GM18858 (cell line): ENCODE data around the gene NUDT4.
"Not testable (repeated sequence)": the region's sequence is repeated elsewhere in the genome, so short reads cannot be mapped to it uniquely, and the experiment has no call there.

Source experiments
- ATAC-seq: cut with Tn5 transposase; IDR thresholded peaks from one replicate; pipeline ENCODE4 v1.9.1; 2021; ENCODE audit not compliant: unreplicated experiment

The NUDT4 gene

DNA sequence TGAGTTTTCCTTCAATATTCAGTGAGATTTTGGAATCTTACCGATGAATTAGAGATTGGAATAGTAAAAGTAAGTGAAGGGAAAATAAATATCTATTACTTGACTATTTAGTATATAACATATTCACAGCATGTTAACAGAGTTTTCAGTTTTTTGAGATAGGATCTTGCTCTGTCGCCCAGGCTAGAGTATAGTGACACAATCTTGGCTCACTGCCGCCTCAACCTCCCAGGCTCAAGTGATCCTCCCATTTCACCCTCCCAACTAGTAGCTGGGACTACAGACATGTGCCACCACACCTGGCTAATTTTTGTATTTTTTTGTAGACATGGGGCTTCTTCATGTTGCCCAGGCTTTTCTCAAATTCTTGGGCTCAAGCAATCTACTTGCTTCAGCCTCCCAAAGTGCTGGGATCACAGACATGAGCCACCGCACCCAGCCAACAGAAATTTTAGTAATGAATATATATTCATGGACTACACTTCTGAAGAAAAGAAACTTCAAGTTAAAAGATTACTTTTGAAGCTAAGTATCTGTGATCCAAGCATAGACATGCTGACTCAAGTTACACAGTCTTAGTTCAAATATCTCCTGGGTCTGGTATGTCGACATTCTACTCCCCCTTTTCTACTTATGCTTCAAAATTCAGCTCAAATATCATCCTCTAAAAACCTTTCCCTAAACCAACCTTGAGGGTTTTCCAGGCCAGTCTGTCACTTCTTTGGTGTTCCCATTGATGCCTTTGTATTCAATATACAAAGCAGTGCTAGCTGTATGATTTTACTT is 50.2 kb downstream of the NUDT4 start:
- ATAC-seq, result no peak

DNA sequence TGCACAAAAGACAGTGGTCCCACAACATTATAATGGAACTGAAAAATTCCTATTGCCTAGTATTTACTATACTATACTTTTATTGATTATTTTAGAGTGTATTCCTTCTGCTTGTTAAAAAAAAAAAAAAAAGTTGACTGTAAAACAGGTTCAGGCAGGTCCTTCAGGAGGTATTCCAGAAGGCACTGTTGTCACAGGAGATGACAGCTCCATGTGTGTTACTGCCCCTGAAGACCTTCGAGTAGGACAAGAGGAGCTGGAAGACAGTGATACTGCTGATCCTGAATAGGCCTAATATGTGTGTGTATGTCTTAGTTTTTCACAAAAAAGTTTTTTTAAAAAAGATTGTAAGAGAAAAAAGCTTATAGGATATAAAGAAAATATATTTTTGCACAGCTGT is 51.7 kb downstream of the NUDT4 start:
- no peak for ATAC-seq

DNA sequence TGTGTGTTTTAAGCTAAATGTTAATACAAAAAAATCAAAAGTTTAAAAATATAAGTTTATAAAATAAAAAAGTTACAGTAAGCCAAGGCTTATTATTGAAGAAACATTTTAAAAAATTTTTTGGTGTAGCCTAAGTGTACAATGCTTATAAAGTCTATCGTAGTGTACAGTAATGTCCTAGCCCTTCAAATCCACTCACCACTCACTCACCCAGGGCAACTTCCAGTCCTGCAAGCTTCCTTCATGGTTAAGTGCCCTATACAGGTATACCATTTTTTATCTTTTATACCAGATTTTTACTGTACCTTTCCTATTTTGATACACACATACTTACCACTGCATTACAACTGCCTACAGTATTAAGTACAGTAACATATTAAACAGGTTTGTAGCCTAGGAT is 52.1 kb downstream of the NUDT4 start:
- no peak for ATAC-seq

DNA sequence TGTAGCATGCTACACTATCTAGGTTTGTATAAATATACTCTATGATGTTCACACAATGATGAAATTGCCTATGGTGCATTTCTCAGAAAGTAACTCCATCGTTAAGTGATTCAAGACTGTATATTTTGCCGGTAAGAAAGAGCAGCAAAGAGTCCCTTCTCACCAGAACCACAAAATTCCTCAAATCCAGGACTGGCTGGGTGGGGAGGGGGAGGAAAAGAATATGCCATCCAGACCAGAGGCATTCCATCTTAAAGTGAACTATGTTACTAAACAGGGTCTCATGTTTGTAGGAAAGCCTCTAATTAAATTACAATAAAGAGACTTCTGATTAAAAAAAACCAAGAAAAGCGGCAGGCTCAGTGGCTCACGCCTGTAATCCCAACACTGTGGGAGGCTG is 52.6 kb downstream of the NUDT4 start:
- ATAC-seq, result no peak

DNA sequence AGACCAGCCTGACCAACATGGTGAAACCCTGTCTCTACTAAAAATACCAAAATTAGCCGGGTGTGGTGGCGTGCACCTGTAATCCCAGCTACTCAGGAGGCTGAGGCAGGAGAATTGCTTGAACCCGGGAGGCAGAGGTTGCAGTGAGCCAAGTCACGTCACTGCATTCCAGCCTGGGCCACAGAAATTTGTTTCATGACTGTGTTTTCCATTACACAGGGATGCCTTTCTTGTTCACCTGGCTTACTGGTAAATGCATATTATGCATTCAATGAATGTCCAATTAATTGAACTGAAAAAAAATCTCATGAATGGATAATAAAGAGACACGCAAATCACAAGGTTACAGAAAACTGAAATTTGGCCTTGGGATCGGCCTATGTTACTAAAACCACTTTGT is 54.3 kb downstream of the NUDT4 start:
- ATAC-seq, result not testable (repeated sequence)

DNA sequence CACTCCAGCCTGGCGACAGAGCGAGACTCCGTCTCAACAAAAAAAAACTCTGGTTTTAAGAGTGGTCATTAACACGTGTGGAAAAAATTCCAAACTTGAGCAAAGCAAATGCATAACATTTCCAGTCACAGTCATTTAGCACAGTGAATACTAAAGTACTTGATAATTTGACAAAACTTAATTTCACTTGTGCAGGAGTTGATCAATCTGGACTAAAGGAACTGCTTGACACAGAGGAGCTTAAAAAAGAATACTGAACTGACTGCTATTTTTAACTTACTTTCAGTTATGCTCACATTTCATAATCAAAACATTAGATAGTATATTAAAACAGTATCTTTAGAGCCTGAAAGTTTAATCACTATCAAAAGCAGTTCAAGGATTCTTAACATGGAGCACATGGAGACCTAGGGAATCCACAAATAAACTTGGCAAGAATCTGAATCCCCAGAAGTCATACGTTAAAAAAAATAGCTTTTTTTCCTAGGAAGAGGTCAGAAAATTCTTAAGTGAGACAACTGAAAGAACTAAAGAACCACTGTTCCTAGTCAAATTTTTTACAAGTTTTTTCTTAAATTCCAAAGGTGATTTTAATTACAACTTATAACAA is 56.6 kb downstream of the NUDT4 start:
- ATAC-seq, result no peak

DNA sequence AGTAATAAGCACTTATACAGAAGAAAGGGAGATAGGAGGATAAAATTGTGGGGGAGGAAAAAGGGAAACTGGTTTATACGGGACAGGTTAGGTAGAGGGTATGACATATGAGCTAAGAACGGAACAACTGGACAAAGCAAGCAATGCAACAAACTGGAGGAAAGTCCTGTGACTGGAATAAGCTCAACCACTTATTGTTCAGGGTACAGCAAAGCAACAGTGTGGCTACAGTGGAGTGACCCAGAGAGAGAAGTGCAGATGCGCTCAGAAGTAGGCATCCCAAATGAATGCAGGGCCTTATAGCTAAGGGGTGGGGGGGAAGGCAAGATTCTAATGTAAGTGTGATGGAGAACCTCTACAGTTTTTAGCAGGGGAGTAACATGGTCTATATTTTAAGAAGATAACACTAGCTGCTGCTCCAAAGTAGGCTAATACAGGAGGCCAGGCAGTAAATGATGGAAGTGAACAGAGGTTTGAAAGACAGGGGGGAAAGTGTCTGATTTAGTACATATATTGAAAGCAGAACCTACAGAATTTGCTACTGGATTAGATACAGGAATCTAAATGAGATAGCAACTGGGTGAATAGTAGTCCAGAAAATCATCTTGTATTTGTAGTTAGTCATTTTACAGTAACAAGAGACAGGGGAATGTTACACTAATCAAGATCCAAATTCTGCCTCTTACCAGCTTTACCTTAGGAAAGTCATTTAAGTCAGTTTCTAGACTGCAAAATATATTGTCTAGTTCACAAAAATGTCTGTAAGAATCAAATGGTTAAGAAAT is 60.7 kb downstream of the NUDT4 start:
- ATAC-seq, result no peak

DNA sequence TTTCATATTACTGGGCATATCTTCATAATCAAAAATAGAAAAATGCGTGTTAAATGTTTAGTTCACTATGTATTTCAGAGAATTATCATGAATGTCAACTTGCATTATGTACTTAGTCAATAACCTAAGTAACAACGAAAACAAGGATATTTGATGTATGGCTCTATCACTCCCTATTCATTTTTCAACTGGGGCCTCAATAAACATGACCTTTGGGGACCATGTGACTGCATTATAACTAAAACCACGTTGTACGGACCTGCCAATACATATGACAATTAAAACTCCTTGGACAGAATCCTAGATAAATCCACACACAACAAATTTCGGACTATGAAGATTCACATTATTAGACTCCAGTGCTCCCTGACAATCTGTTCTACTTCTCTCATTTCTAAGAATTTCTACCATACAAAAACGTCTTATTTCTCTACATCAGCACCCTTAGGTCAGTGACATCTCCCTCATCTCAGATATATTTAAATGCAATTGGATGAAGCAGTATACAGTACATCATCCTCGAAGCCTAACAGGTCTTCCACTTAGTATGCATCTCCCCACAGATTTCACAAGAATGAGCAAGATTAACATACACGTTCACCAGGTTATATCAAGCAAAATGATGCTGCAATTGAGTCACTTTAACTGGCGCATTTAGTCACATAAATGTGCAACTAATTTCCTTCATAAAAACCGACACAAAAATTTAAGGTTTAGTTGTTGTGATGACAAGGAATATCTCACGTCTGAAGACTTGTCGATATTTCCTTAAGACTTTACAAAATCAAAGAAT is 62.5 kb downstream of the NUDT4 start:
- ATAC-seq, result no peak

DNA sequence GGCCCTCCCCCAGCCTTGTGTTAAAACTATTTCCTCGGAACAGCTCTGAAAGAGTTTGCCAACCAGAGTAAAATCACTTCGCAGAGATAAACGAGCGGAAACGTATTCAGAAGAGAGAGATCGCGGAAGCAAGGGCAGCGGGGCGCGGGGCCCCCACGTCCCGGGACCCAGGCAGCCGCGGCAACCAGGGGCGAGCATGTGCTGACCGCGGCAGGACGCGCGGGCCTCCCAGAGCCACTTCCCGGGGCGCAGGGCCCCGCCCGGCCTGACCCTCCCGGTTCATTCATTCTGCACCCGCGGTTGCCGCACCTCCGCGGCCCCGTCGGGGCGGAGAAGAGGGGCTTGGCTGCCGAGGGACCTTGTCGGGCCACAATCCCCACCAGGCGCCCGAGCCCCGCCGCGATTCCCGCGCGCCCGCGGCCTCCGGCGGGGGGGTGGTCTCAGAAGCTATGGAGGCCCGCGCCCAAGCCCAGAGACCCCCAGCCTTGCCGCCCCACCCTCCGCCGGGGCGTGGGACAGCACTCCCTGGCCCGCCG is 63.4 kb downstream of the NUDT4 start:
- no peak for ATAC-seq

DNA sequence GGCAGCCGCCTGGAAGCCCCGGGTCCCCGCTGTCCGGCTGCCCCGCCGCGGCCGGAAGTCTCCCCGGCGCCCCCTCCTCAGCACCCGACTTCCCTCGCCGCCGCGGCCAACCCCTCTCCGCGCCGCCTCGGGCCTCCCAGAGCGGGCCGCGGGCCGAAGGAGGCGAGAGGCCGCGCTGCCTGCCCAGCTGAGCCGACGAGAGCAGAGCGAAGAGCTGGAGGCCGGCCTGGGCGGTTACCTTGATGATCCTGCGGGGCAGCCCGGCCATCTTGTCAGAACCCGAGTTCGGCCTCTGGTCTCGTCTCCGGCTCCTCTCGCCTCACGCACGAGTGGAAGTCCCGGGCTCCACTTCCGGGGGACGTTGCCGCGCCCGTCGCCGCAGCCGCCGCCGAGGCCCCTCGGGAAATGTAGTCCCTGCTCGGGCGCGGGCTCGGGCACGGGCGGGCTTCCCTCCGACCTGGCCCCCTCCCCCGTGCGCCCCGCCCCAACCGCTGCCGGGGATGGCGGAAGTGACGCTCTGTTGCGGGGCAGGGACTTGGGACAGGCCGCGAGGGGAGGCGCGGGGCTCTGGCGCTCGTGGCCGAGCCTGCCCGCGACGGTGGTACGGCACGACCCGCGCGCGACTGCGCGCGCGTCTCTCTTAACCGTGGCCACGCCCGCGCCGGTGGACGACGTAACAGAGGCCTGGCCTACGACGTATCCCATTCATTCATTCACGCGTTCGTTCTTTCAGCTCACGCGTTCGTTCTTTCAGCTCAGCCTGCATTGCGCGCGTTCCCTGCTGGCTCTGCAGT is 64.1 kb downstream of the NUDT4 start, which contains the start of gene UBE2N:
TSS of gene UBE2N (minus strand) at position 331 of the 794 bp plus-strand sequence. CDS start at position 268, 63 bp downstream.
- ATAC-seq, result peak; percentile 67

DNA sequence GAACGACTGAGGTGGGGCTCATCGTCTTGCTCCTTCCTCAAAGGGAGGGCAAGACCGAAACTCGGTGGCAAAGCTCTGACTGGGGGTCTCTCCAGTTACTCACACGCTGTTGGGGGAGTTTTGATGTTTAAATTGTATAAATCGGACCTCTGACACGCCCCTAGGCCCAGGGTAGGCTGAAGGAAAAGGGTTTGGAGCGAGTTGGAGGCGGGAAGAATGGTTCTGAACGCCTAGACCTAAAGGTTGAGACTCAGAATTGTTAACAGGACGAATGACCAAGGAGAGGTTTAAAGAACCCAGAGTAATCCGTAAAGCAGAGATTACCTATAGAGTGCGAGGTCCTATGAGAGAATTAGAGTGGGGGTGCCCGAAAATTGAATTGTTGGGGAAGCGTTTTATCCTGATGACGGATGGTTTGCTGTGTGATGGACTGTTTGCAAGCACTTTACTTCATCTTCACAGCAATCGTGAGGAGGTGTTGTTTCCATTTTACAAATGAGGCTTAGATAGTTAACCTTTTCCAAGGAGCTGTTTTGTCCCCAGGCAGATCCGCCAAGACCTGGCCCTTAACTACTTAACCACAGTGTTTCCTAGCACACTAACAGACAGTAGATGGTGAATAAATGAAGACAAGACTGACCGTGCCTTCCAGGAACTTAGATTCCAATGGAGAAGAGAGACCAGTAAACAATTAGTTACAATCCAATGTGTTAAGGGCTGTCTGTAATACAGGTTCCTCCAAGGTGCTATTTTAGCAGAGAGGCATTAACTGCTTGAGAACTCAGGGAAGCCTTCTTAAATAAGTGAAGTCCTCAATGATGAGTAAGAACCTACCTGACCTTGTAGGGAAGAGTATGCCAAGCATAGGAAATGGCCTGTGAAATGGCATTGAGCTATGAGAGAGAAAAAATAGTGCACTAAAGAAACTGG is 65.0 kb downstream of the NUDT4 start:
- no peak for ATAC-seq

DNA sequence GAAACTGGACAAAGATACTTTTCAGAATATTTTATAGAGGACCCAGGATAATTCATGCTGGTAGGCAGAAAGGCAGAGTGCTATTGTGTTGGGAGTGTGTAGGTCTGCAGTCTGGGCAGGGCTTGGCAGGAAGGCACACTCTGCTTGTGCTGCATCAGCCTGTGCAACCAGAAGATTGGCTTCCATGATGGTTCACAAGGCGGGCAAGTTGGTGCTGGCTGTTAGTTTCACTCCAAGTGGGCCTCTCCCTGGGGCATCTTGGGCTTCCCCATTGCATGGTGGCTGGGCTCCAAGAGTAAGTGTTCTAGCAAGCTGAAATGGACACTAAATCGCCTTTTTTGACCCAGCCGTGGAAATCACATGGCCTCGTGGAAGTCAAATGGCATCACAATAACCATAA is 65.9 kb downstream of the NUDT4 start:
- ATAC-seq, result no peak

DNA sequence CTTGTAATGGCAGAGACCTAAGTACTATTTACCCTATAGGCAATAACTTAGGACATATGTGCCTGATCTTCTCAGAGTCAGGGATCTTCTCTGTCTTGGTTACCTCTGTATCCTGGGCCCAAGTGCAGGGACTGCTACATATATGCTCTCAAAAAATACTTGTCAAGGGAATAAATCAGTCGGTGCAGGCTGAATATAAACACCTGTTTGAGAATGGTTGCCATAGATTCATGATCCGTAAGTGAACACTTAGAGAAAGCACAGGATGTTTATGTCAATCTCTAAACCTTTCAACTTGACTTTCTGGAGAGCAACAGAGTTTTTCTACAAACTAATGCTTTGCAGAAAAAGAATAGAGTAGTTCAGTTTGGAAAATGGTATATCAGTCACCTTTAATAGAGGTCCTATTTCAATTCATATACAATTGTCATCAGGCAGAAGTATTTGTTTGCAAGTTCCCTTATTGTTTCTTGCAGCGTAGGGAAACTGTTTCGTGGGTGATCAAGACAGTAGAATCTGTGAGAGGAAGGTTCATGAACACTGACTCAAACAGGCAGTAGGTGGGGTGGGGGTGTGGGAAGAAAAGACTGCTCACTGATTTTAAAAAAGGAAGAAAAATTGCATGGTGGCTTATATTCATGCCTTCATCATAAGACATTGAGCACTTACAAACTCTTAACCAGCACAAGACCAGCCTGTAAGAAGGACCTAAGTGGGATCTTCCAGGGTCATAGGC is 70.0 kb downstream of the NUDT4 start:
- no peak for ATAC-seq

DNA sequence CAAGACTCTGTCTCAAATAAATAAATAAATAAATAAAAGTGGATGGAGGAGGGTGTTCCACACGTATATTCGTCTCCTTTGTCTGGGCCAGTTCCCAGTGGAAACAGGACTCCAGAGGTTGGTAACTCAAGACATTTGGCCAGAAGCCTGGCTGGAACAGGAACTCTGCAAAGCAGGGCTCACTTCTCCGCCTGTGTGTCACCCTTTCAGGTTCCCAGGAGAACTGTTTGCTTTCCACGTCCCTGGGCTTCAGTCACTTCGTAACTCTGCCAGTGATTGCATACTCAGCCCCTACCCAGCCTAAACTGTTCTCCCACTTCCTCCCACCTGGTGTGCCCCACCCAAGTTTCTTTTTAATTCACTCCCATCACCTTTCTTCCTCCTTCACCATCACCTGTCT is 71.1 kb downstream of the NUDT4 start:
- ATAC-seq, result no peak

DNA sequence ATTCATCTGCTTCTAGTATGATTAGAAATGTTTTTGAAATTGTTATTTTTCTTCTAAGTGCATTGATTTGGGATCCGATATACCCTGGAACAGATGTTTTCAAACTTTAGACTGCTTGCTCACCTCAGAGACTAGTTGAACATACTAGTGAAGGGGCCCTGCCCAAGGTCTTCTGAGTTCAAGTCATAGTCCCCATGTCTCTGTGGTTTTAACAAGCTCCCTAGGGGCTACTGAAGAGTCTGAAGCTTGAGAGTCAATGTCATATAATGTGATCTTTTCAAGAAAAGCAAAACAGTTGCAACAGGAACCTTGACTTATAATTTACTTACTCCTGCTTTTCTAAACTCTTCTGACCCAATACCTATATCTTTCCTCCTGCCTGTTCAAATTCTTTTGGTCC is 71.6 kb downstream of the NUDT4 start:
- ATAC-seq, result peak; percentile 82

DNA sequence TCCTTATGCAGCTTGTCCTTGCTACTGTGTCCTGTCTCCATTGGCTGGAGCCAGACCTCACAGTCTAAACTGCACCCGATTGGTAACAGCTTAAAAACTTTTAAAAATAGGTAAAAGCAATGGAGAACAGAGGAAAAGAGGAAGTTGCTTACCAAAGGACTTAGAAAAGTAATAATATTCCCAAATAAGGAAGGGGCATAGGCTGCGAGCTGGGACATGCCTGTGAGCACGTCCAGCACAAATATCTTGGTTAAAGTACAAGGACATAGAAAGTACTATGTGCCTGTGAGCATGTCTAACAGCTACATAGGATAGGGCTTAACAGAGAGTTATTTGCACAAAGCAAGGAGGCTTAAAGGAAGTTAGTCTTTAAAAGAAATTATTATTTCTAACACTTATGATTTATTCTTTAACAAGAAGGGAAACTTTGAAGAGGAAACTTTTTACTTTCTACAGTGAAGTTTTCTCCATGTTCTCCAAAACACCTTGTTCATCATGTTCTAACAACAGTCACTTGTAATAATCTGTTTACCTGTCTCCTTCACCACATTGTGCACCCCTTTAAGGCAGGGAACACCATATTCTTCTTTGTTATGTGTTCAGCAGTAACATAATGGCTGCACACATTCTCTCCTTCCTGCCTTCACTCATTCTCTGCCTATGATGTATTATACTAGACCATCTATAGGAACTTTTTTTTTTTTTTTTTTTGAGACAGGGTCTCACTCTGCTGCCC is 73.9 kb downstream of the NUDT4 start:
- no peak for ATAC-seq

DNA sequence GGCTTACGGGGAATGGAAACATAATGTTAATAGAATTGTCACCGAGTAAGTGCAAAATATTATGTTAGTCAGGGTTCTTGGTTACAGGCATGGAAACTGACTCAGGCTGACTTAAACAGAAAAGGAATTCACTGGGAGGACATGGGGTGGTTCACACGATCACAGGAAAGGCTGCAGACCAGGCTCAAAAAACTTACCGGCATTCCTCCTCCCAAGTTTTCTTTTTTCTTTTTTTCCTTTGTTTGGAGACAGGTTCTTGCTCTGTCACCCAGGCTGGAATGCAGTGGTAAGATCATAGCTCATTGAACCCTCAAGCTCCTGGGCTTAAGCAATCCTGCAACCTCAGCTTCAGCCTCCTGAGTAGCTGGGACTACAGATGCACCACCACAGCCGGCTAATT is 75.9 kb downstream of the NUDT4 start:
- ATAC-seq, result no peak

DNA sequence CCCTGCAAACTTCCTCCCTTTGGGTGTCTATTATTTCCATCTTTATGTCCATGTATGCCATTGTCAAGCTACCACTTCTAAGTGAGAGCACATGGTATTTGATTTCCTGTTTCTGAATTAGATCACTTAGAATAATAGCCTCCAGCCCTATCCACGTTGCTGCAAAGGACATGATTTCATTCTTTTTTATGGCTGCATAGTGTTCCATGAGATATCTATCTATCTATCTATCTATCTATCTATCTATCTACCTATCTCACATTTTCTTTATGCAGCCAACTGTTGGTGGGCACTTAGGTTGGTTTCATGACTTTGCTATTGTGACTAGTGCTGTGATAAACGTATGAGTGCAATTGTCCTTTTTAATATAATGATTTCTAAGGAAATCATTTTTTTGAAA is 78.4 kb downstream of the NUDT4 start:
- no peak for ATAC-seq
